Skin of body (tissue), 2 donors: ENCODE measurements around the gene AGTRAP. TPM values are rescaled to one million over a fixed set of nuclear protein-coding genes. Genes with fewer than 3 reads are reported as not detected.
A peak's percentile ranks its signal among the peaks of the same experiment; 100 is the strongest.

Experiments used
- DNase-seq: peaks from one replicate; lab custom pipeline; 2025; lab: John Stamatoyannopoulos, UW
- total RNA-seq: library from RNA; depleted of rRNA; stranded (reverse); fragments of >200 nt; gene quantifications from one replicate; pipeline ENCODE4 v1.2.3, GENCODE V29; 2014

The AGTRAP gene
- total RNA-seq, 1 donor from 2014 or later, result 15.7 TPM

GRCh38 chr1:11782127-11782708, 46.3 kb downstream of the AGTRAP start:
- no peak for DNase-seq

- no peak for DNase-seq
Measured at GRCh38 chr1:11783556-11783955, 47.6 kb downstream of the AGTRAP start.

GRCh38 chr1:11784256-11784992, 48.5 kb downstream of the AGTRAP start:
- DNase-seq, result no peak

GRCh38 chr1:11784993-11785769, 49.2 kb downstream of the AGTRAP start:
- no peak for DNase-seq

GRCh38 chr1:11786168-11786567, 50.2 kb downstream of the AGTRAP start:
- no peak for DNase-seq

GRCh38 chr1:11787251-11787803, 51.4 kb downstream of the AGTRAP start:
- peak; percentile 9 for DNase-seq

DNA sequence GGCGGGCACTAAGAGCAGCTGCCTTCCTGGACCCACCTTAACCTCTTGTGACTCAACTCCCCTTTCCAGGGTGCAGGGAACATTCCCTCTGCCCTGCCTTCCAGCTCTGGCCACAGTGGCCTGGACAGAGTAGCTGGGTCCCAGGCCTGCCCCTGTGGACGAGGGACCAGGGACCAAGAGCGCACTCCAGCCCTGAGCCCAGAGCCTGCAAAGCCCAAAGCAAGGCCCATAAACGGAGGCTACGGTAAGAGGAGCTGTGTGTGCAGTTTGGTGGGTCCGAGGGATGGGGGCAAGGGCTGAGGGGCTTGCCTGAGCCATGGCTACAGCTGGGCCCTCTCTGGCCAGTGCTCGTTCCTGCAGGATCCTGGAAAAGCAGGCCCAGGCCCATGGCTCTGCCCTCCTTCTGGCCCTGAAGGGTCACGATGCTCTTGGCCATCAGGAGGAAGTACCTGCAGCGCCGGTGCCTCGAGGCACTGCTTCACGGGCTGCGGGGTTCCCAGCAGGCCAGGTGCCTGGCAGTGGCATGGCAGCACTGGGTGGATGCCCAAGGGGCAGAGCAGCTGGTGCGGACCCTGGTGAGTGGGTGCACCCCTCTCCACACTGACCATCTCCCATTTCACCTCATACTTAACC, 52.0 kb downstream of the AGTRAP start:
- no peak for DNase-seq

DNA sequence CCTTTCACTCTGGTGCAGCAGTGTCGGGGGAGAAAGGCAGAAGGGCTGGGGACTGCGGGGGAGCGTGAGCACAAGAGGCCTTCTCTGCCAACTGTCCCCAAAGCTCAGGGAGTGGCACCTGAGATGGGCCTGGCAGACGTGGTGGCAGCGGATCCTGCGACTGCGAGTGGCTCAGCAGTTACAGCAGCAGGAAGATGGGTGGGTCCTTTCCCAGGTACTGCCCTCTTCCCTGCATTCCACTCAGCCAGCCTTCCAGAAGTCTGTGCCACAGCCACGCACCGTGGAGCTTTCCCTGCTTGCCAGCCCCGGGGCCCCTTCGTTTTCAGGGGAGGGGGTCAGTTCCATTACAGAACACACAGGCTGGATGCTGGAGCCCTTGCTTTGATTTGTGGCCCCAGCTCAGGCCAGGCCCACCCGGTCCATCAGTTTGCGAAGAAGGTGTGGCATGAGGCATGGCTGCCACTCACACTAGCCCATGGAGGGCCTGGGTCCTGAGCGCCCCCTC, 52.7 kb downstream of the AGTRAP start:
- no peak for DNase-seq

DNA sequence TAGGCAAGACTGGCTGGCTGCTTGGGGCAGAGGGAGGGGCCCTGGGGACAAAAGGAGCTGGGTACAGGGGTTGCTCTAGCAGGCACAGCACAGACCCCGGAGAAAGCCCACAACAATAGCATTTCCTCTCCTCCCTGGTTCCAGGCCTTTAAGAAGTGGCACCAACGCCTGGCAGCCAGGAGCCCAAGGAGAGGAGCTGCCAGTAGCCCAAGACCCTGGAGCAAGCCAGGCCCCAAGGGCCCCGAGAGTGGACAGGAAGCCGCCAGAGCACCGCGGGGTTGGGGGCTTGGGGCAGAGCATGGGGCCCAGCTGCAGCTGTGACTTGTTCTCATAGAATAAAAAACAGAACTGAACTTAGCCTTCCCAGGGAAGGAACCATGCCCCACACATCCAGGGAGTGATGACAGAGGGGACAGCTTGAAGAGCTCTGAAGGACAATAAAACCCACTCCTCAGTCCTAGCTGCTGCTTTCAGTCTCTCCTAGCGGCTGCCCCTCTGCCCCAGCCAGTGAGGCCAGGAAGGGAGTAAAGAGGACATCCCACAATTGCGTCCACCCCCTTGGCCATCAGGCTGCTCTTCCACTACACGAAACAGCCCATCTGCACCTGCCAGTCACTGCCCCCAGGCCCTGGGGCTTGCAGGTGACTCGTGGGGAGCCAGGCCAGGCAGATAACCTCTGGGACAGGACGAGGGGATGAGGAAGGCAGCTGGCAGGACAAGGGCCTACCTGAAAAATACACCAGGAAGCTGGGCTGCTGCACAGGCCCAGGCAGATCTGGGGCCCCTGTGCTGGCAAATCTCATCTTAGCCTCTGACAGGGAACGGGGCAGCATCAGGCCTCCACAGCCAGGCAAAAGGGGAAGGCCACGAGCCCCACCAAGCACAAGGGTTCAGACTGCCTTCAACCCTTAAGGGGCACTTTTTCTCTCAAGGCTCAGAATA, 53.5 kb downstream of the AGTRAP start:
- DNase-seq, result no peak

GRCh38 chr1:11790101-11790879, 54.4 kb downstream of the AGTRAP start:
- no peak for DNase-seq

DNA sequence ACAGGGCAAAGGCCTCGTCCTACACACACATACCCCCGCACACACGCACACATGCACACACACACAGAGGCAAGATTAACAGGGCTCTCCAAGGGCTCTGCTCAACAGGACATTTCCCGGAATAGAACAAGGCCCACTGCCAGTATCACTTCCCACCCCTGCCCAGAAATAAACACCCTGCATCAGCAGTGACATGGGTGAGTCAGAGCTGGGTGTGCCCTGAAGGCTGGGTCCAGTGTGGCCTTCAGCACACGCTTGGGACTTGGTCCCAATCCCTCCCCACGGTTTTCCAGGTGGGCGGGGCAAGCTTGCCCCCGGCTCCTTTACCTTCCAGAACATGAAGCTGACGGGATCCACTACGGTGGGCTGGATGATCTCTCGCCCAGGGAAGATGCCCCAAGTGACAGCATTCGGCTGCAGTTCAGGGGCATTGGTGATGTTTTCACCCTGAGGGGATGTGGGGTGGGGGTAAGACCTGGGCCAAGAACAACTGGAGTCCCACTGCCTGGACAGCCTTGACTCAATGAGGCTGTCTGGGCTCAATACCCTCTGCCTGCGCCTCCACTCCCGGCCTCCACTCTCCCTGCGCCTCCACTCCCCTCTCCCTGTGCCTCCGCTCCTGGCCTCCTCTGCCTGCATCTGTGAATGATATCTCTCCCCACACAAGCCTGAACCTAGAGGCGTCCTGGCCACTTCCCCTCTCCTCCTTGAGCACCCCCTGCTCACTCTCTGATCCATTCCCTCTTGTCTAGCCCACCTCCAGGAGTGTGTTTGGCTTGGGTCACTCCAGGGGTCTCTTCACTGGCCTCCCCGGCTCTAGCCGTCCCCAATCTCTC, 55.2 kb downstream of the AGTRAP start:
- DNase-seq, result peak; percentile 38

GRCh38 chr1:11792106-11792505, 56.2 kb downstream of the AGTRAP start:
- no peak for DNase-seq

DNA sequence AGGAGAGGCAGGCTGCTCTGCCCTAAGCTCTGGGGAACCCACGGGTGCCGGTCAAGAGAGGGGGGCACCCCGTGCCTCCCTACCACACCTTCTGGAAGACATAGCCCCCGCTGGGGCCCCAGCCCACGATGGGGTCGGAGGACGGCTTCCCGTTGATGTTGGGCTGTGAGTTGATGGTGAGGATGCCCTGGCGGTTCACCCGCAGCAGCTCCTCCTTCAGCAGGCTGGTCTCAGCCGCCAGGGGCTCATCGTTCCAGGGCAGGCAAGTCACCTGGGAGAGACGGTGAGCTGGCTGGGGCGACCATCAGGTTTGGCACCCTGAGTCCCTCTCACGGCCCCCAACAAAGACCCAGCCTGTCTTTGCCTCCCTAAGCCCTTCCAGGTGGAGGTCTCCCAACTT, 57.9 kb downstream of the AGTRAP start:
- DNase-seq, result no peak

GRCh38 chr1:11794446-11795237, 58.7 kb downstream of the AGTRAP start:
- DNase-seq, result no peak

- DNase-seq, result no peak
Measured at GRCh38 chr1:11795238-11795890, 59.4 kb downstream of the AGTRAP start.

DNA sequence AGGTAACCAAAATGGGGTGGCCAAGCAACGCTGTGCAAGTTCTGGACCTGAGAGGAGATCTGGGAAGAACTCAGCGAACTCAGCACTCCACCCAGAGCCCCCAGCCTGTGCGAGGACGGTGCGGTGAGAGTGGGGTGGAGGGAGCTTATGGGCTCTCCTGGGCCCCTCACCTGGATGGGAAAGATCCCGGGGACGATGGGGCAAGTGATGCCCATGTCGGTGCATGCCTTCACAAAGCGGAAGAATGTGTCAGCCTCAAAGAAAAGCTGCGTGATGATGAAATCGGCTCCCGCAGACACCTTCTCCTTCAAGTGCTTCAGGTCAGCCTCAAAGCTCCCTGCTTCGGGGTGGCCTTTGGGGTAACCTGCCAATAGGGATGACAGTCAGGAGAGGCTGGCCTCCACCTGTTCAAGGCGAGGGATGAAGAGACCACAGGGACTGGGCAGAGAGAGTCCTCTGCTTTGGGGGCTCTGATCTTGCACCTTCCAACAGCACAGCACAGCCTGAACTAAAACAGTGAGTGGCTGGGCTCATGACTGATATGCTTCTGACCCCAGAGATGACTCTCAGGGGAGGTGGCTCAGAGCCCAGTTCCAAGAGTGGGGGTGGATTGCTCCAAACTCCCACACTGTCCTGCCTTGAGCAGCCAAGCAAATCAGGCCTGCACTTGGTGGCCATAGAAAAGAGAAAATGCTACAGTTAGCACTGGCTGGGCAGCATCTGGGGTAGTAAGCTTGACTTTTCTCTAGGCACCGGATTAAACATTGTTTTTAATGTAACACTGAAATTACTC, 60.3 kb downstream of the AGTRAP start:
- DNase-seq, result no peak
